Sigmoid colon (tissue), 7 donors: ENCODE data around the gene BST2. TPM values are rescaled to one million over a fixed set of nuclear protein-coding genes. Genes with fewer than 3 reads are reported as not detected.
"Not testable (repeated sequence)": the region's sequence is repeated elsewhere in the genome, so short reads cannot be mapped to it uniquely, and the experiment has no call there.

ENCODE experiments used
- DNase-seq: peaks from one replicate; pipeline ENCODE4 v3.0.0-alpha.2; 2019
- H3K27ac ChIP-seq, 4 donors: fragments of 200-600 bp; sonication (generic); one replicate each; pipeline ENCODE4 v1.5.1; 2016 to 2019; ENCODE audit warnings: mild to moderate bottlenecking in 1 of 4
- H3K27me3 ChIP-seq, 3 donors: fragments of 200-600 bp; sonication (generic); one replicate each; pipeline ENCODE4 v1.5.1; 2019; ENCODE audit warnings: mild to moderate bottlenecking in 1 of 3
- H3K36me3 ChIP-seq, 4 donors: fragments of 200-600 bp; sonication (generic); one replicate each; pipeline ENCODE4 v1.5.1; 2016 to 2019
- H3K4me1 ChIP-seq, 4 donors: fragments of 200-600 bp; sonication (generic); one replicate each; pipeline ENCODE4 v1.5.1; 2017 to 2019
- H3K4me3 ChIP-seq, 4 donors: fragments of 200-600 bp; sonication (generic); one replicate each; pipeline ENCODE4 v1.5.1; 2017 to 2019; ENCODE audit warnings: mild to moderate bottlenecking in 2 of 4, moderate library complexity in 1 of 4
- H3K9me3 ChIP-seq, 4 donors: fragments of 200-600 bp in 3 of 4; sonication (generic) in 3 of 4; one replicate each; pipeline versions ENCODE4 v1.5.1 to v1.6.1; 2013 to 2019
- EP300 ChIP-seq, 4 donors: sonication (generic); formaldehyde crosslinking; IDR thresholded peaks; one replicate each; pipeline ENCODE4 v1.6.1; 2017; ENCODE audit warnings: antibody characterized with exemption in 4 of 4
- POLR2A ChIP-seq, 2 donors: fragments of 450-650 bp; IDR thresholded peaks; one replicate each; pipeline ENCODE4 v1.6.1; 2016; ENCODE audit warnings: antibody characterized with exemption in 2 of 2, mild to moderate bottlenecking in 2 of 2, moderate library complexity in 2 of 2
- POLR2AphosphoS5 ChIP-seq, 4 donors: sonication (generic); formaldehyde crosslinking; IDR thresholded peaks; one replicate each; pipeline ENCODE4 v1.6.1; 2017; ENCODE audit warnings: antibody characterized with exemption in 4 of 4
- WGBS, 2 donors: extraction: QIAGEN DNeasy Blood & Tissue Kit; methylation state at CpG; one replicate each; pipeline ENCODE4 v1.1.7; 2013; 5-methylcytosine and 5-hydroxymethylcytosine counted together
- intact Hi-C: fragments of 100-400 bp; cut with DNase I; formaldehyde crosslinking; loops from one replicate; pipeline ENCODE4 v1.15.1; 2023
- polyA plus RNA-seq, 3 donors: library from polyadenylated mRNA; stranded (reverse); fragments of 200-250 nt; gene quantifications; one replicate each; pipeline ENCODE4 v1.2.3, GENCODE V29; 2013
- total RNA-seq, 4 donors: library from RNA; depleted of rRNA; stranded (reverse); fragments of >200 nt; gene quantifications; one replicate each; pipeline ENCODE4 v1.1.0, GENCODE V29; 2016
- TF ChIP-seq, protein P1 (sequence below), 4 experiments: fragments of 450-650 bp in 3 of 4; fragments of 200-600 bp in 1 of 4; IDR thresholded peaks; one replicate each; pipeline ENCODE4 v1.5.1; 2016 to 2019; ENCODE audit warnings: antibody characterized with exemption in 4 of 4, mild to moderate bottlenecking in 3 of 4, moderate library complexity in 2 of 4
- donor health status: healthy with polysubstance abuse.
- donor health status: Bipolar disorder and iron deficiency.
- donor health status: healthy.

BST2 gene
- total and polyA plus RNA-seq, 7 donors = 37.8 to 127 (median 101) TPM

DNA sequence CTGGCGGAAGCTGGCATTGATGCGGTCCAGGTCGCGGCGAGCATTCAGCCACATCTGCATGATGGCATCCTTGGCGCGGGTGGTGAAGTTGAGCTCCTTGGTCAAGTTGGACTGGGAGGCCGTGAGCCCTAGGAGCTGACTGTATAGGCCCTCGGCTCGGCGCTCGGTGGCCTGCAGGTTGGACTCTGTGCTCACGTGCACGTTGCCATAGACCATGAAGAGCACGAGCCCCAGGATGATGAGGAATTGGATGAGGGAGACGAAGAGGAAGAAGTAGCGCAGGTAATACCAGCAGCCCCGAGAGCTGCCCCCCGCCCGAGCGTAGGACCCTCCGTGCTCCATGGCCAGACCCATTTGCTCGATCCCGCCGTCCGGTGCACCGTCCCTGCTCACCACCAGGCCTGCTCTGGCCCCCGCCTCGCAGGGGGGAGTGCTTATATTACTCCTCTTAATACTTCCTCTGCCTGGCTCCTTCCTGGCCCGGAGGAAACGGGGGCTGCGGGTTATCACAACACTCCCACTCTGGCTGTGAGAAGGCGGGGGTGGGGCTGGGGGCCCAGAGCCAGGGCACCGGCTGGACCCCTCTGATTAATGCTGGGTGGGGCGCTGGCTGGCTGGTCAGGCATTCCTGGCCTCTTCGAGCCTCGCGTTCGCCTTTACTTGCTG lies 28.4 kb downstream of the BST2 start, which contains the start of gene PLVAP:
TSS of gene PLVAP (minus strand) at position 408 of the 666 bp plus-strand sequence. CDS start at position 354, 54 bp downstream.
- Histone ChIP-seq H3K36me3 (no peaks in the 10 kb centered on the region), H3K4me3 (peak within 1 kb of the TSS in 3 of 4 donors; percentile 9 to 21 (median 14)), H3K27ac (peak within 1 kb of the TSS in 2 of 4 donors; percentile 3 to 5), H3K9me3 (no peaks in the 10 kb centered on the region), H3K27me3 (no peaks in the 10 kb centered on the region), H3K4me1 (no peaks in the 10 kb centered on the region)
- no peak for DNase-seq
- 51 to 64% methylated on average over 39 of the region's 39 CpGs for WGBS, 2 donors
- TF ChIP-seq EP300 (IDR thresholded peaks at IDR 0.05) (no peak), POLR2AphosphoS5 (IDR thresholded peaks at IDR 0.05) (peak in 3 of 4 donors; percentile 10 to 39 (median 26))
- intact Hi-C loops = no loop called here

DNA sequence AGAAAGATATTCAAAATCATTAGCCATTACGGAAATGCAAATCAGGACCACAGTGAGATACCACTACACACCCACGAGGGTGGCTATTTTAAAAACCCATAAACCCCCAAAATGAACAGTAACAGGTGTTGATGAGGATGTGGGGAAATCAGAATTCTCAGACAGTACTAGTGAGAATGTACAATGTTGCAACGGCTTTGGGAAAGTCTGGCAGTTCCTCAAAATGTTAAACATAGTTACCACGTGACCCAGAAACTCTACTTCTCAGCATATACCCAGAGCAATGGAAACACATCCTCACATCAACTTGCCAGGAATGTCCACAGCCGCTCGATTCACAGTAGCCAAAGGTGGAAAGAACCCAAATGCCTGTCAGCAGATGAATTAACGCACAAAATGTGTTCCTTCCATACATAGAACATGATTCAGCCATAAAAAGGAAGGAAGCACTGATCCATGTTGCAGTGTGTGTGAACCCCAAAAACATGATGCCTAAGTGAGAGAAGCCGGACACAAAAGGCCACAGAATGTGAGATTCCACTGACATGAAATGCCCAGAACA lies 35.3 kb downstream of the BST2 start:
- 23 to 49% methylated on average over 8 of the region's 8 CpGs for WGBS, 2 donors
- H3K36me3 ChIP-seq = no peaks in the 10 kb centered on the region
- no peak for DNase-seq
- H3K9me3 ChIP-seq = no peaks in the 10 kb centered on the region
- intact Hi-C loops = no loop called here
- peaks cover 0 to 7% (median 3%) of the 10 kb centered on the region in 4 donors for H3K4me1 ChIP-seq
- TF ChIP-seq POLR2AphosphoS5 (IDR thresholded peaks at IDR 0.05) (no peak), EP300 (IDR thresholded peaks at IDR 0.05) (no peak), POLR2A (IDR thresholded peaks at IDR 0.05) (no peak)
- TF ChIP-seq, protein P1, sequence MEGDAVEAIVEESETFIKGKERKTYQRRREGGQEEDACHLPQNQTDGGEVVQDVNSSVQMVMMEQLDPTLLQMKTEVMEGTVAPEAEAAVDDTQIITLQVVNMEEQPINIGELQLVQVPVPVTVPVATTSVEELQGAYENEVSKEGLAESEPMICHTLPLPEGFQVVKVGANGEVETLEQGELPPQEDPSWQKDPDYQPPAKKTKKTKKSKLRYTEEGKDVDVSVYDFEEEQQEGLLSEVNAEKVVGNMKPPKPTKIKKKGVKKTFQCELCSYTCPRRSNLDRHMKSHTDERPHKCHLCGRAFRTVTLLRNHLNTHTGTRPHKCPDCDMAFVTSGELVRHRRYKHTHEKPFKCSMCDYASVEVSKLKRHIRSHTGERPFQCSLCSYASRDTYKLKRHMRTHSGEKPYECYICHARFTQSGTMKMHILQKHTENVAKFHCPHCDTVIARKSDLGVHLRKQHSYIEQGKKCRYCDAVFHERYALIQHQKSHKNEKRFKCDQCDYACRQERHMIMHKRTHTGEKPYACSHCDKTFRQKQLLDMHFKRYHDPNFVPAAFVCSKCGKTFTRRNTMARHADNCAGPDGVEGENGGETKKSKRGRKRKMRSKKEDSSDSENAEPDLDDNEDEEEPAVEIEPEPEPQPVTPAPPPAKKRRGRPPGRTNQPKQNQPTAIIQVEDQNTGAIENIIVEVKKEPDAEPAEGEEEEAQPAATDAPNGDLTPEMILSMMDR (IDR thresholded peaks at IDR 0.05) = no peak
- H3K4me3 ChIP-seq = no peak overlapping the region
- H3K27ac ChIP-seq = peak overlapping the region in 1 of 4 donors; percentile 21
- H3K27me3 ChIP-seq = no peaks in the 10 kb centered on the region

DNA sequence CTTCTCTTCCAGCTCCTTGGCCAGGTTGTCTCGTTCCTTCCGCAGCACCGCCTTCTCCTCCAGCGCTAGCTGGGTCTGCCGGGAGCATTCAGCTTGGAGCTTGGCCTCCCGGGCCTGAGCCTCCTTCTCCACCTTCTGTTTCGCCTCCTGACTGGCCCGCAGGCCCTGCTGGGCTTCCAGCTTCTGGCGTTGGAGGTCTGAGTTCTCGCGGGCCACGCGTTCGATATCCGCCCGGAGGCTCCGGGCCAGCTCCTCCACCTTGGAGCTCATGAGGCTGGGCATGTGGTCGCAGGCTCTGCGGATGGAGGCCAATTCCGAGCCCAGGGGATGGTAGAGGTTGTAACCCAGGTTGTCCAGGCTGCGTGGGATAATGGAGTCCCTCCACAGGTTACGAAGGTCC lies 40.1 kb downstream of the BST2 start:
- Histone ChIP-seq H3K36me3 (no peaks in the 10 kb centered on the region), H3K4me1 (peaks cover 0 to 5% (median 3%) of the 10 kb centered on the region in 4 donors), H3K4me3 (no peak overlapping the region), H3K27ac (no peak overlapping the region), H3K9me3 (no peaks in the 10 kb centered on the region), H3K27me3 (no peaks in the 10 kb centered on the region)
- TF ChIP-seq POLR2AphosphoS5 (IDR thresholded peaks at IDR 0.05) (no peak), POLR2A (IDR thresholded peaks at IDR 0.05) (no peak), EP300 (IDR thresholded peaks at IDR 0.05) (no peak)
- TF ChIP-seq, protein P1 (IDR thresholded peaks at IDR 0.05) = no peak
- intact Hi-C loops = no loop called here
- whole genome bisulfite sequencing, 2 donors = 92 to 95% methylated on average over 22 of the region's 22 CpGs
- DNase-seq = no peak

DNA sequence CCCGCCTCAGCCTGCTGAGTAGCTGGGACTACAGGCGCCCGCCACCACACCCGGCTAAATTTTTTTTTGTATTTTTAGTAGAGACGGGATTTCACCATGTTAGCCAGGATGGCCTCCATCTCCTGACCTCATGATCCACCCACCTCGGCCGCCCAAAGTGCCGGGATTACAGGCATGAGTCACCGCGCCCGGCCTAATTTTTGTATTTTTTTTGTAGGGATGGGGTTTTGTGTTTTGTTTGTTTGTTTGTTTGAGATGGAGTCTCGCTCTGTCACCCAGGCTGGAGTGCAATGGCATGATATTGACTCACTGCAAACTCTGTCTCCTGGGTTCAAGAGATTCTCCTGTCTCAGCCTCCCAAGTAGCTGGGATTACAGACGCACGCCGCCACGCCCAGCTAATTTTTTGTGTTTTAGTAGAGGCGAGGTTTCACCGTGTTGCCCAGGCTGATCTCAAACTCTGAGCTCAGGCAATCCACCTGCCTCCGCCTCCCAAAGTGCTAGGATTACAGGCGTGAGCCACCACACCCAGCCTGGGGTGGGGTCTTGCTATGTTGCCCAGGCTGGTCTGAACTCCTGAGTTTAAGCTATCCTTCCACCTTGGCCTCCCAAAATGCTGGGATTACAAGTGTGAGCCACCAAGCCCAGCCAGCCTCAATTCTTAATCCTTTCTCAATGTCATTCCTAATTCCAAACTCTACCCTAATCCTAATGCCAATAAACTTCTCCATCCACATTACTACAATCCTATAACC lies 41.4 kb downstream of the BST2 start:
- 76 to 93% methylated on average over 20 of the region's 20 CpGs for WGBS, 2 donors
- H3K36me3 ChIP-seq, intact Hi-C loops, H3K4me3 ChIP-seq, H3K4me1 ChIP-seq, H3K27me3 ChIP-seq, H3K9me3 ChIP-seq, H3K27ac ChIP-seq, DNase-seq: not testable (repeated sequence)

DNA sequence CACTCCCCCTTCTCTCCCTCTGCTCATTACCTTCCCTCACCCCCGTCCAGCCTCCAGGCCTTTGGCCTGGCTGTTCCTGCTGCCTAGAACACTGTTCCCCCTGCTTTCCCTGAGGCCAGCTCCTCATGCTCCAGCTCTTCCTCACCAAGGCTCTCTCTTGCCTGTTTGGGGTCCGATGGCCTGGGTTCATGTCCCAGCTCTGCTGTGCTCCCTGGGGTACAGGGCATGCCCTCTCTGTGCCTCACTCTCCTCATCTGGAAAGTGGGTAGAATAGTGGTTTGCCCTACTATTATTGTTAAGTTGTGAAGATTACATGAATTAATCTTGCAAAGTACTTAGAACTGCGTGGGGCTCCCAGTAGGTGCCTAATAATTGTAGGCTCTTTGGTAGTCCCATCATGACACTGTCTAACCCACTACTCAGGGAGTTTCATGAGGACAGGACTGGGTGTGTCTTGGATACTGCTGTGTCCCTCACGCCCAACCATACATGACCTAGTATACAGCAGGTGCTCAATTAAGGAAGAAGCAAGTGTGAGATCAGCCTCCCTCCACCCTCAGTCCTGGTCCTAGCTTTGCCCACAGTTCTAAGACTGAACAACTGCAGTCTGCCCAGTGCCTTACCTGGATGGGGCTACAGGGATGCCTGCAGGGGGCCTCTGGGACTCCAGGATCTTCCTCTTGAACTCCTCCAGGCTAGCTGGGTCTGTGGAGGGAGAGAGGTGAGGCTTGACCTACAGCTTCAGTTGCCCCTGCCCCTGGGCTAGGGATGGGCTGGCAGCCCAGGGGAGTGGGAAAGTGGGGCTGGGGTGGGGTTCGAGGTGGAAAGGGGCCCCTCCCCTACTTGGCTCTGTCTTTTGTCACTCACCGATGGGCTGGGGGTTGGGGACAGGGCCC lies 45.3 kb downstream of the BST2 start:
- Histone ChIP-seq H3K4me3 (no peak overlapping the region), H3K36me3 (no peaks in the 10 kb centered on the region), H3K27me3 (no peaks in the 10 kb centered on the region), H3K4me1 (no peaks in the 10 kb centered on the region), H3K9me3 (no peaks in the 10 kb centered on the region), H3K27ac (no peak overlapping the region)
- WGBS, 2 donors = 71 to 85% methylated on average over 6 of the region's 6 CpGs
- no peak for TF ChIP-seq POLR2A (IDR thresholded peaks at IDR 0.05)
- TF ChIP-seq EP300 (IDR thresholded peaks at IDR 0.05) = no peak
- TF ChIP-seq, protein P1 (IDR thresholded peaks at IDR 0.05) = no peak
- TF ChIP-seq POLR2AphosphoS5 (IDR thresholded peaks at IDR 0.05) = no peak
- intact Hi-C loops = no loop called here
- DNase-seq = no peak
